Kidney (tissue), 14 donors: ENCODE data around the gene ISCA2. TPM values are rescaled to one million over a fixed set of nuclear protein-coding genes. Genes with fewer than 3 reads are reported as not detected.

Experiments used
- DNase-seq, 5 donors: peaks; one replicate each; pipeline ENCODE4 v3.0.0-alpha.2; 2013 to 2020
- FAIRE-seq: peaks from 2 replicates; lab custom pipeline; 2012; peaks lifted over from hg19 to GRCh38; lab: Jason Lieb, UNC
- H3K27ac ChIP-seq, 2 donors: one replicate each; pipeline ENCODE4 v1.7.0; 2013; ENCODE audit warnings: low read depth in 2 of 2, low read length in 2 of 2, inconsistent platforms in 1 of 2
- H3K27me3 ChIP-seq: one replicate; pipeline ENCODE4 v1.7.1; 2013; ENCODE audit warnings: low read length, inconsistent platforms; ENCODE audit not compliant: control insufficient read depth, insufficient read depth
- H3K36me3 ChIP-seq, 3 donors: one replicate each; pipeline versions ENCODE4 v1.7.0 to v1.7.1; 2013; ENCODE audit warnings: low read length in 3 of 3, control low read depth in 1 of 3, inconsistent platforms in 1 of 3; ENCODE audit not compliant: insufficient read depth in 3 of 3, control insufficient read depth in 2 of 3
- H3K4me1 ChIP-seq, 3 donors: one replicate each; pipeline versions ENCODE4 v1.7.0 to v1.7.1; 2013; ENCODE audit warnings: low read length in 3 of 3, inconsistent platforms in 1 of 3, low read depth in 1 of 3; ENCODE audit not compliant: control insufficient read depth in 2 of 3, insufficient read depth in 2 of 3
- H3K4me3 ChIP-seq, 3 donors: one replicate each; pipeline versions ENCODE4 v1.7.0 to v1.8.1; 2013; ENCODE audit warnings: low read length in 3 of 3, control low read depth in 1 of 3, inconsistent platforms in 1 of 3
- H3K9ac ChIP-seq, 3 donors: one replicate each; pipeline versions ENCODE4 v1.7.0 to v1.7.1; 2013; ENCODE audit warnings: low read length in 3 of 3, control low read depth in 1 of 3, inconsistent platforms in 1 of 3
- H3K9me3 ChIP-seq, 3 donors: one replicate each; pipeline versions ENCODE4 v1.7.0 to v1.7.1; 2013; ENCODE audit warnings: low read length in 3 of 3, control low read depth in 1 of 3, inconsistent platforms in 1 of 3; ENCODE audit not compliant: control insufficient read depth in 2 of 3, insufficient read depth in 1 of 3
- intact Hi-C: fragments of 100-400 bp; cut with DNase I; formaldehyde crosslinking; loops from one replicate; pipeline ENCODE4 v1.11.1; 2022
- polyA plus RNA-seq: library from polyadenylated mRNA; stranded (reverse); fragments of 350-450 nt; fragmentation: Illumina TruSeq; extraction: RNeasy Lipid Tissue Mini Kit (QIAGEN cat#74804); gene quantifications from one replicate; pipeline ENCODE4 v1.2.3, GENCODE V29; 2014; ENCODE audit warnings: low read depth, low replicate concordance; ENCODE audit not compliant: insufficient read depth
- total RNA-seq: library from RNA; stranded (reverse); fragmentation: NEBNext Ultra II Directional; extraction: Animal tissue kit (Norgen Biotek cat#: 25700); gene quantifications from one replicate; pipeline ENCODE4 v1.2.1, GENCODE V29; 2021
- TF ChIP-seq, protein P1 (sequence below): IDR thresholded peaks from 3 replicates; pipeline ENCODE4 v1.5.1; 2012; ENCODE audit warnings: mild to moderate bottlenecking, moderate library complexity, borderline replicate concordance; ENCODE audit not compliant: insufficient read depth; ENCODE audit errors: extremely low read depth
- donor health status: control.
- donor health status: control.
- donor health status: control.
- donor health status: control.
- donor health status: control.
- donor health status: DM: yes; HTN: yes; CAD: no.
- donor health status: Normal renal cell carcinoma (clear cell type).

ISCA2 gene
- total and polyA plus RNA-seq, 2 donors from 2014 or later = 27.1 to 60.1 TPM

DNA sequence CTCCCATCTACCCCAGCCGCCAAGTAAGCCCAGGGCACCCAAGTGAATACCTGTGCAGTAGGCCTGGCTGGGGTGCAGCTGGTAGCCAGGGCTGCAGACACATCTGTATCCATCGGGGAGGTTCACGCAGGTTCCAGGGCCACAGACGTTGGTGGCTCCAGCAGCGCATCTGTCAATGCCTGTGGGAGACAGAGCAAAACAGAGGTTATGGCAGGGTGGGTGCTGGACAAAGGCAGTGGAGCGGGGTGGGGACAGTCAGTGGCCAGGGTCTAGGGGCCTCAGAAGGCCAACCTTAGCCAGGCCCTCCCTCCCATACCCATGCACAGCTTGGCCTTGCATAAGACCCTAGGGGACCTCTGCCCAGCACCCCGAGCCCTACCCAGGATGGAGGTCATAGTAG, 29.2 kb downstream of the ISCA2 start:
- DNase-seq (no peak), FAIRE-seq (no peak)
- no peak overlapping the region for H3K9ac ChIP-seq
- H3K36me3 ChIP-seq = peaks cover 0 to 4% (median 0%) of the 10 kb centered on the region in 3 donors
- H3K27me3 ChIP-seq = no peaks in the 10 kb centered on the region
- H3K27ac ChIP-seq = no peak overlapping the region
- intact Hi-C loops = no loop called here
- no peaks in the 10 kb centered on the region for H3K4me1 ChIP-seq
- H3K9me3 ChIP-seq = no peaks in the 10 kb centered on the region
- TF ChIP-seq, protein P1, sequence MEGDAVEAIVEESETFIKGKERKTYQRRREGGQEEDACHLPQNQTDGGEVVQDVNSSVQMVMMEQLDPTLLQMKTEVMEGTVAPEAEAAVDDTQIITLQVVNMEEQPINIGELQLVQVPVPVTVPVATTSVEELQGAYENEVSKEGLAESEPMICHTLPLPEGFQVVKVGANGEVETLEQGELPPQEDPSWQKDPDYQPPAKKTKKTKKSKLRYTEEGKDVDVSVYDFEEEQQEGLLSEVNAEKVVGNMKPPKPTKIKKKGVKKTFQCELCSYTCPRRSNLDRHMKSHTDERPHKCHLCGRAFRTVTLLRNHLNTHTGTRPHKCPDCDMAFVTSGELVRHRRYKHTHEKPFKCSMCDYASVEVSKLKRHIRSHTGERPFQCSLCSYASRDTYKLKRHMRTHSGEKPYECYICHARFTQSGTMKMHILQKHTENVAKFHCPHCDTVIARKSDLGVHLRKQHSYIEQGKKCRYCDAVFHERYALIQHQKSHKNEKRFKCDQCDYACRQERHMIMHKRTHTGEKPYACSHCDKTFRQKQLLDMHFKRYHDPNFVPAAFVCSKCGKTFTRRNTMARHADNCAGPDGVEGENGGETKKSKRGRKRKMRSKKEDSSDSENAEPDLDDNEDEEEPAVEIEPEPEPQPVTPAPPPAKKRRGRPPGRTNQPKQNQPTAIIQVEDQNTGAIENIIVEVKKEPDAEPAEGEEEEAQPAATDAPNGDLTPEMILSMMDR = no peak
- H3K4me3 ChIP-seq = no peak overlapping the region

DNA sequence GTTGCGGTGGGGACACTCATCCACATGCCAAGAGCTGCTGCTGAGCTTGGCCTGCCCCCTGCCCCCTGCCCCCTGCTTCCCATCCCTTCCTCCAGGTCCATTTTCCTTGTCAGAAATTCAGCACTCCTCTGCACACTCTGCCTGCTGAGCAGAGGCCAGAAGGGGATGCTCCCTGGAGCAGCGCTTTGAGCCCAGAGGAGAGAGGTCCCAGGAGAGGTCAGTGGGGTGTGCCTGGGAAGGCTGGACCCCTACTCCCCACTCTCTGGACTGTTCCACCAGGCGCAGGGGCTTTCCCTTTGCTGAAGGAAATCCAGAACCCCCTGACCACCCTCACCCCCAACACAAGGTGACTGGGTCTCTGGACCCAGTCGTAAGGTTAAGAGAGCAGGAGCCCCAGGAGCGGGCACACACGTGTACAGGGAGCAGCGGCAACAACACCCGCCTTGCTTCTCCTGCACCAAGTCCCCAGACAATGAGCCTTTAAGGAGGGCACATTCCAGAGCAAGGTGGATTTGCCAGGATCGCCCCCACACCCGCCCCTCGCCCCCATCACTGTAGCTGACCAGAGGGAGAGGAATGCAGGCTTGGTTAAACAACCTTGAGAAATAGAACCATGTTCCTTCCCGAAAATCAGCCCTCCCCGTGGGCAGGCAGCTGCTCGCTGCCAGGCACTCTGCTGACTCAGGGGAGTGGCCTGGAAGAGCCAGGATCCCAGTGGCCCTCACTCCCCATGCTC, 30.7 kb downstream of the ISCA2 start:
- Histone ChIP-seq H3K9me3 (no peaks in the 10 kb centered on the region), H3K4me3 (no peak overlapping the region), H3K27ac (no peak overlapping the region), H3K4me1 (no peaks in the 10 kb centered on the region), H3K9ac (no peak overlapping the region), H3K36me3 (peaks cover 0 to 4% (median 0%) of the 10 kb centered on the region in 3 donors), H3K27me3 (no peaks in the 10 kb centered on the region)
- DNase-seq (no peak), FAIRE-seq (no peak)
- intact Hi-C loops = no loop called here
- TF ChIP-seq, protein P1 = no peak

DNA sequence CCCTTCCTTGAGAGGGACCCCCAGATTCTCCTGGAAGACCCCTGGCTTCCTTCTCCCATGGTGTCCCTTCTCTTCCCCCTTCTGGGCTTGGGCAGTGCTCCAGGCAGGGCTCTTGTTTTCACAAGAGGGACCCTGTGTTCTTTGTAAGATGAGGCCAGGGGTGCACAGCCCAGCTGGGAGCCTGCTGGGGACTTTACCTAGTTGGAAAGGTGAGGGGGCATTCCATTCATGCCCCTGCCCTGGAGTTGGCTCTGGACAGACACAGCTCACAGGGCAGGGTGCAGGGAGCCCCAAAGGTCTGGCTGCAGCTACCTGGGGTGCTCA, 31.2 kb downstream of the ISCA2 start:
- no peak overlapping the region for H3K4me3 ChIP-seq
- FAIRE-seq = no peak
- no peak overlapping the region for H3K9ac ChIP-seq
- no peak for DNase-seq
- TF ChIP-seq, protein P1 = no peak
- H3K4me1 ChIP-seq = no peaks in the 10 kb centered on the region
- intact Hi-C loops = no loop called here
- H3K36me3 ChIP-seq = peaks cover 0 to 4% (median 0%) of the 10 kb centered on the region in 3 donors
- H3K27ac ChIP-seq = no peak overlapping the region
- H3K27me3 ChIP-seq = no peaks in the 10 kb centered on the region
- no peaks in the 10 kb centered on the region for H3K9me3 ChIP-seq

DNA sequence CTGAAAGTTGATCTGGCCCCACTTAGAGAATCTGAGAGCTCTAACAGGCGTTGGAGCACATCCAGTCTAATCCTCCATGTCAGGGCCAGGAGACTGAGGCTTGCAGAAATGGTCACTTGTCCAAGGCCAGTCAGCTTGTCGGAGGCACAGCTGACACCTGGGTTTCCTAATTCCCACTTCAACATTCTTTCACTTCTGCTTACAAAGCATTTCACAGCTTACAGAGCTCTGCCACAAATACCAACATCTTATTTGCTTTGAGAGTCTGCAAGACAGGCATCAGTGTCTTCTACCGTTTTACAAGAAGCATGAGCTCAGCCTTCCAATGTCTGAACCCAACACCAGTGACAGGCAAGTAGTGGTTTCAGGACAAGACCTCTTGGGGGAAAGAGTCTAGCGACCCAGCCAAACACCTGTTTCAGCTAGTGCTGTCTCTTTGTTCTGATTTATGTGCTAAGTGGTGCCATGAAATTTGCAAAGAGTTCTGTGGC, 31.8 kb downstream of the ISCA2 start:
- Histone ChIP-seq H3K9me3 (no peaks in the 10 kb centered on the region), H3K4me3 (no peak overlapping the region), H3K9ac (no peak overlapping the region), H3K36me3 (peaks cover 0 to 4% (median 0%) of the 10 kb centered on the region in 3 donors), H3K27me3 (no peaks in the 10 kb centered on the region), H3K4me1 (no peaks in the 10 kb centered on the region), H3K27ac (no peak overlapping the region)
- TF ChIP-seq, protein P1 = no peak
- no peak for FAIRE-seq
- no peak for DNase-seq
- intact Hi-C loops = no loop called here
